Stimulated activated CD4-positive, alpha-beta T cell treated with anti-CD3 and anti-CD28 coated beads, Interleukin-1b, Interleukin-23, amount 100 ng/mL, for 24 hours (primary cell): Measurements from ENCODE around the gene TMED5.
"Not testable (repeated sequence)": the region's sequence is repeated elsewhere in the genome, so short reads cannot be mapped to it uniquely, and the experiment has no call there.

Experiments used
- DNase-seq, 4 experiments: peaks; one replicate each; pipeline ENCODE4 v3.0.0-alpha.2; 2020; ENCODE audit warnings: low read depth in 4 of 4, low spot score in 1 of 4

The TMED5 gene

GRCh38 chr1:93172778-93173177, 7.4 kb downstream of the TMED5 start:
- DNase-seq, result no peak

GRCh38 chr1:93171549-93172034, 8.6 kb downstream of the TMED5 start:
- no peak for DNase-seq

GRCh38 chr1:93170141-93170678, 10.0 kb downstream of the TMED5 start:
- not testable (repeated sequence) for DNase-seq

DNA sequence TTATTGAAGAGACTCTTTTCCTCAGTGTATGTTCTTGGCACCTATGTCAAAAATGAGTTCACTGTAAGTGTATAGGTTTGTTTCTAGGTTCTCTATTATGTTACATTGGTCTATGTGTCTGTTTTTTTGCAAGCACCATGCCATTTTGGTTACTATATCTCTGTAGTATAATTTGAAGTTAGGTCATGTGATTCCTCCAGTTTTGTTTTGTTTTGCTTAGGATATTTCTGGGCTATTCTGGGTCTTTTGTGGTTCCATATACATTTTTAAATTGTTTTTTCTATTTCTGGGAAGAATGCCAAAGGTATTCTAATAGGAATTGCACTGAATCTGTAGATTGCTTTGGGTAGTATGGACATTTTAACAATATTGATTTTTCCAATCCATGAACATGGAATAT, 13.2 kb downstream of the TMED5 start:
- DNase-seq, result no peak

DNA sequence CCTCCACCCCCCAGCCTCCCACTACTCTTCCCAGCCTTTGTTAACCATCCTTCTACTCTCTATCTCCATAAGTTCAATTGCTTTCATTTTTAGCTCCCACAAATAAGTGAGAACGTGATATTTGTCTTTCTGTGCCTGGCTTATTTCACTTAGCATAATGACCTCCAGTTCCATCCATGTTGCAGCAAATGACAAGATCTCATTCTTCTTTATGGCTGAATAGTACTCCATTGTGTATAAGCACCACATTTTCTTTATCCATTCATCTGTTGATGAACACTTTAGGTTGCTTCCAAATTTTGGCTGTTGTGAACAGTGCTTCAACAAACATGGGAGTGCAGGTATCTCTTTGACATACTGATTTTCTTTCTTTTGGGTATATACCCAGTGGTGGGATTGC, 14.3 kb downstream of the TMED5 start:
- not testable (repeated sequence) for DNase-seq

DNA sequence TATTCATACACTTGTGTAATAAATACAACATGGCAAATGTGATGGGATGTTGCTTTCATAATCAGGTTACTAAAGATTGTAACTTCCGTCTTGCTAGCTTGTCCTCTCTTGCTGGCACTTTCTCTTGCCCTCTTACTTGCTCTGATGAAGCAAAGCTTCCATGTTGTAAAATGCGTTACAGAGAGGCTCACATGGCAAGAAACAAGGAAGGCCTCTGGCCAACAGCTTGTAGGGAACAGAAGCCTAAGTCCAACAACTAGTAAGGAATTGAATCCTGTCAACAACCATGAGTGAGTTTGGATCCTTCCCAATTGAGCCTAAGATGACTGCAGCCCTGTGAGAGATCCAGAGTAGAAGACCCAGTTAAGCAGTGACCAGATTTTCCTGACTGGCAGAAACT, 15.4 kb downstream of the TMED5 start:
- no peak for DNase-seq

DNA sequence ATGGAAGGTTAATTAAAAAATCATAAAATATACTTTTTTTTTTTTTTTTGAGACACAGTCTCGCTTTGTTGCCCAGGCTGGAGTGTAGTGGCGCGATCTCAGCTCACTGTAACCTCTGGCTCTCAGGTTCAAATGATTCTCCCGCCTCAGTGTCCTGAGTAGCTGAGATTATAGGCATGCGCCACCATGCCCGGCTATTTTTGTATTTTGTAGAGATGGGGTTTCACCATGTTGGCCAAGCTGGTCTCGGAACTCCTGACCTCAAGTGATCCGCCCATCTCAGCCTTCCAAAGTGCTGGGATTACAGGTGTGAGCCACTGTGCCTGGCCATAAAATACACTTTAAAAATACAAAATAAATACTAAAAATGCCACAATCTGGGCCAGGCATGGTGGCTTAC, 16.9 kb downstream of the TMED5 start:
- not testable (repeated sequence) for DNase-seq

GRCh38 chr1:93159337-93159736, 20.9 kb downstream of the TMED5 start:
- DNase-seq, result no peak

DNA sequence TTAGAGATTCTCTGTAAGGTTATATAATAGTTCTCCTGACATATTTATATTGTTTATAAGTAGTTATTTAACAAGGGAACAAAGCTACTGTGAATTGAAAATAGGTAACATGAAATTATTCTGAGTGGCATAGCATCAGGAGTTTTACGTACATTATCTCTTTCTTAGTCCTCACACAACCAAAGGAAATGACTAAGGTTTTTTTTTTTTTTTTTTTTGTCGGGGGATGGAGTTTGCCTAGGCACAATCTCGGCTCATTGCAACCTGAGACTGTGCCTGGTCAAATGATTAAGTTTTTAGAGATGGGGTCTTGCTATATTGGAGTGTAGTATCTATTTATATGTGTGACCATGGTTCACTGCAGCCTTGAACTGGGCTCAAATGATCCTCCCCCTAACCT, 24.9 kb downstream of the TMED5 start:
- no peak for DNase-seq

- DNase-seq, result no peak
Observed at GRCh38 chr1:93154898-93155297, 25.3 kb downstream of the TMED5 start.

GRCh38 chr1:93152835-93153234, 27.4 kb downstream of the TMED5 start:
- DNase-seq, result no peak

DNA sequence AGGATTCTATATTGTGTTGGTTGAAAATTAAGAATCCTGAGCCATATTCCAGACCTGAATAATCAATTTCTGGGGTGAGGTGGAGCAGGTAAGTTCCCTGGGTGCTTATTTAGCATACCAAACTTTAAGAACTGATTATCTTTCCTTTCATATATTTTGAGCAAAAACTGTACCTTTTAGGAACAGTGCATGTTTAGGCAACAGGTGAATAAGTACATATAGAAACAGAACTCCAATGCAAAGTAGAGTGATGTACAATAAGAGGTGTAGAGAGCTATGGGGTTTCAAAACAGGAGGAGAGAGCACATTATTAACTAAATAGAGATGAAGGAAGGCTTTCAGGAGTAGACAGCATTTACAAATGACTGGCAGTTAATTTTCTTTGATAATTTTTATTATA, 28.7 kb downstream of the TMED5 start:
- DNase-seq, result no peak

GRCh38 chr1:93150729-93151128, 29.5 kb downstream of the TMED5 start:
- DNase-seq, result no peak

DNA sequence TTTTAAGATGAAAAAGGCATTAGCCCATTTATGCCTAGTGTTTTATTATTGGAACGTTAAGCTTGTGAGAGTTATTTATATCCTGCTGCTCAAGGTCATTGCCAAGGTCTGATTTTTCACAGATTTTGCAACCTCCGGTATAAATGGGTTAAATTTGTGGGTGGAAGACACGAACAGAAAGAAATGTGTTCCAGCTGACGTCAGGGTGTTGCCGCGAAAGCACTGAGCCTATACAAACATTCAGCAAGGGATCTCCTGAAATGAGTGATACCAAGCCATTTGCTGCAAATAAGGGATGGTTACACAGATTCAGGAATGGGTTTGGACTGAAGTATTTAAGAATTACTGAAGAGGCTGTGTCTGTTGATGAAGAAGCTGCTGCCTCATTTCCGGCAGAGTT, 32.2 kb downstream of the TMED5 start:
- no peak for DNase-seq

DNA sequence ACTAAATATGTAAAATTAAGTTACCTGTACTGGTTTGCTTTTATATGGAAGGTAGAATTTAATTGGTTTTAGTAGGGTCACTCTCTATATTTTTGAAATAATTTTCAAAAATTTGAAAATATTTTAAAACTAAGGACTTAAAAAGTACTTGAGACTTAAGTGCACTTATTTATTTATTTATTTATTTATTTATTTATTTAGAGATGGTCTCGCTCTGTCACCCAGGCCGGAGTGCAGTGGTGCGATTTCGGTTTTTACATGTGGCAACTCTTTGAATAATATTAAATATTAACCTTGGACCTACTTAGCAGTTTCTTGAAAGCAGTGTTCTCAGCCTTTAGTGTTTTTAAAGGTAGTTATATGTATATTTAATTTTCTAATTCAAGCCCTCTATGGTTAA, 36.4 kb downstream of the TMED5 start:
- no peak for DNase-seq

DNA sequence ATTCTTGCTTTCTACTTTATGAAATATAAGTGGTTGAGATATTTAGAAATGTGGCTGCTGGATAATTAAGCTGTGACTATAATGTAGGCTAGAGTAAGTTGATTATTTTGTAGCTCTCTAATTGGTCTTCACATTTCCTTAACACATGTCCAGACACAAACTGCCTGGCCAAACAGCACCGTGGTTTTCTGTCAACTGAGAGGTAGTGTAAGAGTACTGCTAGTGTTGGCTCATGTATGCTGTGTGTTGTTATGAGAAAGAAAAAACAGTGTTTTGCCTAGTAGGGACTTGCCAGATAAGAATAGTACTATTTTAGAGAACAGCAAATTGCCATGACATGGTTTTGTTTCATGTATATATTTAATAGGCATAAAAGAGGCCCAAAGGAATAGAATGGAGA, 37.1 kb downstream of the TMED5 start:
- DNase-seq, result no peak

DNA sequence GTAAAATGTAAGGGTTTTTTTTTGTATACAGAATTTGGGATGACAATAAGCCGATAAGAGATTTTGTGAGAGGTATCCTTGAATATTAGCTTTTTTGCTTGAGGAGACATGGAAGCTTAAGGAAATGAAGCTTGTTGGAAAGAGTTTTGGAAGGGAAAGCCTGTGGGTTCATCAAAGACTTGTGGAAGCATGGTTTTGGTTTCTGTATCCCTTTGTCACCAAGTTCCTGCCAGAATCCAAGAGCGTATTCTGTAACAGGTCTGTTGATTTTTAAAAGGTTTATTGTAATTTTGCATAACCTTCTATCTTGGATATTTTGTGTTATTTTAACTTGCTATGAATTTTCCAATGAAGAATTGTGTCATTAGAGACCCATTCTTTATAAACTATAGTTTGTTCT, 38.1 kb downstream of the TMED5 start:
- DNase-seq, result no peak

DNA sequence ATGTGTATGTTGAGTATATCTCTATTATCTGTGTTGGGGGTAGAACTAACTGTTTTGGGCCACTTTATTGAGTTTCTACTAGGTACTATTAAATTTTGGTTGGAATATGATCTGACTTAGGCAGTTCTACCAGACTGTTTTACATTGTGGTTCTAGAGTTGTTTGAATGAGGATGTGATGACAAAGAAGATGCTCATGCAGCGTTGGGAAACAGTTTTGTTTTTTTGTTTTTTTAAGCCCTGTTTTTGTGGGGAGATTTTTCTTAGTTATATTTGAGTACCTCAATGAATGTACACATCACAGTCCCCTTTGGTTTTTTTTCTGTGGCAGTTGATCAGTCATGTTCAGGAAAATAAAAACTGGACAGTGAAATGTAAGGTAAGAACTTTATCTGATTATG, 40.1 kb downstream of the TMED5 start:
- no peak for DNase-seq

- no peak for DNase-seq
Observed at GRCh38 chr1:93137604-93138292, 42.5 kb downstream of the TMED5 start.

GRCh38 chr1:93136445-93136844, 43.8 kb downstream of the TMED5 start:
- no peak for DNase-seq

DNA sequence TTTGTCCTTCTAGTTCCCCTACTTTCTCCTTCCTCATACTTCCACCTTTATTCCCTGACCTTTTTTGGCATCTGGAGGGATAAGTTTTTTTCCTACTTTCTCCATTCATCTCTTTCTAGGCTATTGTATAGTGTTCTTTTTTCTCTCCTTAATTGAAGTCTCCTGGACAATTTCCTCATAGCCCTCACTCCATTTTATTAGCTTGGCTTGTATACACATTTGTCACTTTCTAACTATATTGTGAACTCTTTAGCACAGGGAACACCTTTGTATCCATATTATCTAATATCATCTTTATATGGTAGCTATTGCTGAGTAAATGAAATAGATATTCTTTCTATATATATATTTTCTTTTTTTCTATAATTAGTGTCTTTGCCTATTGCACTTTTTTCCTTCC, 47.6 kb downstream of the TMED5 start:
- no peak for DNase-seq

DNA sequence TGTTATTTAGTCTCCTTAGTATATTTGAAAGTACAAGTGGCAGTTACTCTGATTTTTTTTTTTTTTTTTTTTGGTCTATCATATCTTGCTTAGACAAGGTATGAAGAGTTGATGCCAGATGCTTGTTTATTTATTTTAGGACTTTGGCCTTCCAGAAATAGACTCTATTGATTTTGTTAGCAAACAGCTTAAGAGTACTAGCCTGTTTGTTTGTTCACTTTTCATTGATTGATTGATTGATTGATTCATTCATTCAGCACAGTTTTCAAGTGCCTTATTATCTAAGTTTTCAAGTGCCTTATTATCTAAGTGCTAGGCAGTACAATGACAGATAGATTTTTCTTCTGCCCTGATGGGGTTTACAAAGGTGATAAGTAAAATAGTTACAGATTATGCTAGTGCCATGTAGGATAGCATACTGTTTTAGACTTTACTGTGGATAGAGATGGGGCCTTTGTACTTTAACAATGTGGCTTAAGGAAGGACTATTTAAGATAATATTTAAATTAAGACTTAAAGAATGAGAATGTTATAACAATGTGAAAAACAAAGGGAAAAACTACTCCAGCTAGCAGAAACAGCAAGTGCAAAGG, 50.6 kb downstream of the TMED5 start:
- DNase-seq, result no peak
